HepG2 (cell line): ENCODE data around the gene KRTAP5-2. TPM values are rescaled to one million over a fixed set of nuclear protein-coding genes. Genes with fewer than 3 reads are reported as not detected.
"Not testable (repeated sequence)": the region's sequence is repeated elsewhere in the genome, so short reads cannot be mapped to it uniquely, and the experiment has no call there.

Source experiments
- ATAC-seq: fragments of 200-7000 bp; cut with Tn5 transposase; 3 replicates; pipeline ENCODE4 v1.9.1; 2020; ENCODE audit warnings: mild to moderate bottlenecking, moderate library complexity
- BruUV-seq: library from RNA; stranded (reverse); fragments of 400-500 nt; replicated peaks from 2 replicates; lab custom pipeline; 2021; lab: Mats Ljungman, UMichigan
- CTCF ChIA-PET: fragments of 300-600 bp; formaldehyde crosslinking; extraction: SDS; loops from one replicate; lab custom pipeline; 2021; ENCODE audit warnings: low total read pairs, inconsistent platforms, low intra/inter-chr PET ratio; lab: Yijun Ruan, JAX
- POLR2A ChIA-PET: fragments of 350-600 bp; sonication (Branson Sonifier 250); formaldehyde crosslinking; loops from one replicate; lab custom pipeline; 2020; ENCODE audit warnings: antibody characterized with exemption, inconsistent platforms; lab: Yijun Ruan, JAX
- DNase-seq: peaks from one replicate; pipeline ENCODE4 v3.0.0-alpha.2; 2015; ENCODE audit warnings: low spot score
- FAIRE-seq: peaks from 3 replicates; lab custom pipeline; 2011; peaks lifted over from hg19 to GRCh38; lab: Jason Lieb, UNC
- H2AFZ ChIP-seq: one replicate; pipeline ENCODE4 v1.6.1; 2011; ENCODE audit warnings: low read length, inconsistent platforms
- H3K27ac ChIP-seq: fragments of 300-600 bp; 3 replicates; pipeline ENCODE4 v1.8.0; 2011; ENCODE audit warnings: mixed run types, mild to moderate bottlenecking, mixed read lengths, low read length, inconsistent platforms; ENCODE audit not compliant: insufficient read depth; ENCODE audit errors: extremely low read length
- H3K27me3 ChIP-seq, 2 experiments: fragments of 200-600 bp in 1 of 2; 2 replicates in 1 of 2; 3 replicates in 1 of 2; pipeline versions ENCODE4 v1.6.0 to v1.8.0; 2011; ENCODE audit warnings: low read length in 2 of 2, mild to moderate bottlenecking in 2 of 2, moderate library complexity in 2 of 2, inconsistent platforms in 1 of 2; ENCODE audit not compliant: insufficient read depth in 2 of 2, control insufficient read depth in 1 of 2
- H3K36me3 ChIP-seq, 2 experiments: fragments of 200-600 bp in 1 of 2; replicated peaks in 1 of 2; 2 replicates in 1 of 2; 3 replicates in 1 of 2; pipeline versions ENCODE4 v1.5.1 to v1.8.0; 2011; ENCODE audit warnings: low read length in 2 of 2, inconsistent platforms in 1 of 2; ENCODE audit not compliant: insufficient read depth in 2 of 2, control insufficient read depth in 1 of 2
- H3K4me1 ChIP-seq: 2 replicates; pipeline ENCODE4 v1.5.1; 2012; ENCODE audit warnings: low read length, inconsistent platforms; ENCODE audit not compliant: insufficient read depth
- H3K4me2 ChIP-seq: 2 replicates; pipeline ENCODE4 v1.6.0; 2011; ENCODE audit warnings: low read depth, low read length, inconsistent platforms
- H3K4me3 ChIP-seq, 3 experiments: fragments of 200-600 bp in 1 of 3; sonication (generic), shearing (Covaris generic) in 1 of 3; replicated peaks in 1 of 3; 2 replicates each; pipeline ENCODE4 v1.5.1; 2011 to 2016; ENCODE audit warnings: low read length in 3 of 3, inconsistent platforms in 2 of 3, low read depth in 2 of 3, mild to moderate bottlenecking in 2 of 3, control low read depth in 1 of 3, mixed read lengths in 1 of 3; ENCODE audit not compliant: insufficient read depth in 1 of 3
- H3K79me2 ChIP-seq: one replicate; pipeline ENCODE4 v1.6.1; 2011; ENCODE audit warnings: low read length, inconsistent platforms; ENCODE audit not compliant: insufficient read depth
- H3K9ac ChIP-seq: 2 replicates; pipeline ENCODE4 v1.6.0; 2011; ENCODE audit warnings: mild to moderate bottlenecking, low read depth, low read length, inconsistent platforms; ENCODE audit not compliant: insufficient read depth
- H3K9me3 ChIP-seq: 2 replicates; pipeline ENCODE4 v1.5.1; 2012; ENCODE audit warnings: mild to moderate bottlenecking, low read length
- H4K20me1 ChIP-seq: 2 replicates; pipeline ENCODE4 v1.6.0; 2011; ENCODE audit warnings: inconsistent platforms, mild to moderate bottlenecking, low read length, moderate library complexity; ENCODE audit not compliant: insufficient read depth
- PAX8 ChIP-seq: sonication (generic); formaldehyde crosslinking; IDR thresholded peaks from 2 replicates; pipeline ENCODE4 v1.8.0; 2022; ENCODE audit warnings: mild to moderate bottlenecking, missing genetic modification reagents, borderline replicate concordance
- ZNF616 ChIP-seq: sonication (generic); formaldehyde crosslinking; IDR thresholded peaks from 2 replicates; pipeline ENCODE4 v1.5.0; 2020; ENCODE audit warnings: low read depth, mild to moderate bottlenecking, missing genetic modification reagents
- WGBS: methylation state at CpG from one replicate; pipeline ENCODE4 v1.1.6; 2017; ENCODE audit warnings: low lambda C conversion rate; 5-methylcytosine and 5-hydroxymethylcytosine counted together
- in situ Hi-C: cut with HindIII; loops from 2 replicates; pipeline ENCODE4 v1.10.0; 2017; ENCODE audit warnings: low pct_unique_long_range_greater_than_20kb; ENCODE audit not compliant: extremely low pct_ligation_motif_present
- intact Hi-C: fragments of 100-400 bp; cut with micrococcal nuclease; formaldehyde crosslinking; loops from one replicate; pipeline ENCODE4 v1.10.0; 2022; ENCODE audit not compliant: unreplicated experiment
- polyA plus RNA-seq, 8 experiments: library from polyadenylated mRNA; depleted of rRNA in 3 of 8; stranded (reverse) in 7 of 8; unstranded in 1 of 8; fragments of >200 nt; fragmentation: Illumina TruSeq in 4 of 8; extraction: Trizol in 4 of 8; gene quantifications; 2 replicates each; pipeline versions ENCODE4 v1.2.1 to v1.2.3, GENCODE V29; 2011 to 2016; ENCODE audit warnings: low read depth in 4 of 8, missing spikeins in 1 of 8, mixed read lengths in 1 of 8; ENCODE audit not compliant: insufficient read depth in 1 of 8
- total RNA-seq, 5 experiments: library from RNA; depleted of rRNA; stranded (reverse); fragments of >200 nt; fragmentation: Illumina TruSeq; extraction: Trizol; gene quantifications; 2 replicates each; pipeline ENCODE4 v1.2.3, GENCODE V29; 2016; ENCODE audit warnings: low read depth in 1 of 5

KRTAP5-2 gene
- total and polyA plus RNA-seq, 2 of the 13 experiments (the other 11 are each of a cell fraction or from before 2014, with no cell fraction given) = not detected

DNA sequence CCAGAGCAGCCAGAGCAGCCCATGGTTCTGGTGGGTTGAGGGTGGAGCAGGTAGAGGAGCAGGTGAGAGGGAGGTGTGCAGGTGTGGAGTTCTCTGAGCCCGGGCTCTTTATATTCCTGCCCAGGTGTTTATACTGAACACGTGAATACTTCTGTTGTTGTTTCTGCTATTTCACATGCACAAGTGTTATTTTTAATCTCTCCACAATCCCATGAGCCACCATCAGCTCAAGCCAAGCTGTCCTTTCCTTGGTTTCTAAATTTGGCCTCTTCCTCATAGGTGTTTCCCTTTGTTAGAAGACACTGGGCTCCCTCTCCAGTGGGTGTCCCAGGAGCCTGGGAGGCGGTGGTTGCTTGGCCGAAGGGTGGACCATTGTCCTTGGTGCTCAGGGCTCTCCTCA, 10.3 kb upstream of the KRTAP5-2 start, which contains the start of gene KRTAP5-3:
TSS of gene KRTAP5-3 (minus strand) at position 101 of the 400 bp plus-strand sequence. CDS start at position 23, 78 bp downstream.
- Histone ChIP-seq H3K4me1 (no peaks in the 10 kb centered on the region; the same call in 1 of the 2 replicates), H4K20me1 (no peaks in the 10 kb centered on the region), H3K4me3 (no peak within 1 kb of the TSS), H2AFZ (no peak within 1 kb of the TSS), H3K79me2 (no peaks in the 10 kb centered on the region)
- intact Hi-C loops = no loop called here
- TF ChIP-seq PAX8 = no peak
- TF ChIP-seq ZNF616 (CRISPR knock-in tag) = no peak
- TF ChIP-seq, all 625 proteins: peak for 0
- ChIA-PET CTCF (no interaction called here), POLR2A (no interaction called here)
- no peak within 1 kb of the TSS for H3K27ac ChIP-seq
- no TSS peak for BruUV-seq
- DNase-seq = no peak
- H3K36me3 ChIP-seq = no peaks in the 10 kb centered on the region
- no peak for FAIRE-seq
- peaks cover 2 to 41% of the 10 kb centered on the region in 2 experiments; a peak in 4 of 5 replicates for H3K27me3 ChIP-seq
- ATAC-seq = no peak
- H3K4me2 ChIP-seq = no peak within 1 kb of the TSS
- WGBS = 27% methylated on average over 4 of the region's 4 CpGs
- in situ Hi-C loops = no loop called here
- no peak within 1 kb of the TSS for H3K9ac ChIP-seq
- no peaks in the 10 kb centered on the region for H3K9me3 ChIP-seq

DNA sequence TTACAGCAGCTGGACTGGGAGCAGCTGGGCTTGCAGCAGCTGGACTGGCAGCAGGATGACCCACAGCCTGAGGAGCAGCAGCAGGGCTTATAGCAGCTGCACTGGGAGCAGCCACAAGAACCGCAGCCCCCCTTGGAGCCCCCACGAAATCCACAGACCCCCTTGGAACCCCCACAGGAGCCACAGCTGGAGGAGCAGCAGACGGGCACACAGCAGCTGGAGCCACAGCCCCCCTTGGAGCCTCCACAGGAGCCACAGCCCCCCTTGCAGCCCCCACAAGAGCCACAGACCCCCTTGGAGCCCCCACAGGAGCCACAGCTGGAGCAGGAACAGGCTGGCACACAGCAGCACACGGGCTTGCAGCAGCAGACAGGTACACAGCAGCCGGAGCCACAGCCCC, 9.8 kb upstream of the KRTAP5-2 start:
- CTCF ChIA-PET, in situ Hi-C loops, H3K9me3 ChIP-seq, BruUV-seq, H3K27ac ChIP-seq, H4K20me1 ChIP-seq, FAIRE-seq, DNase-seq, H3K36me3 ChIP-seq, ATAC-seq, H2AFZ ChIP-seq, intact Hi-C loops, POLR2A ChIA-PET, H3K4me2 ChIP-seq, H3K79me2 ChIP-seq, H3K4me3 ChIP-seq, H3K4me1 ChIP-seq, H3K9ac ChIP-seq: not testable (repeated sequence)
- WGBS = 0% methylated on average over 1 of the region's 5 CpGs
- H3K27me3 ChIP-seq = peaks cover 2 to 39% of the 10 kb centered on the region in 2 experiments; a peak in 4 of 5 replicates

DNA sequence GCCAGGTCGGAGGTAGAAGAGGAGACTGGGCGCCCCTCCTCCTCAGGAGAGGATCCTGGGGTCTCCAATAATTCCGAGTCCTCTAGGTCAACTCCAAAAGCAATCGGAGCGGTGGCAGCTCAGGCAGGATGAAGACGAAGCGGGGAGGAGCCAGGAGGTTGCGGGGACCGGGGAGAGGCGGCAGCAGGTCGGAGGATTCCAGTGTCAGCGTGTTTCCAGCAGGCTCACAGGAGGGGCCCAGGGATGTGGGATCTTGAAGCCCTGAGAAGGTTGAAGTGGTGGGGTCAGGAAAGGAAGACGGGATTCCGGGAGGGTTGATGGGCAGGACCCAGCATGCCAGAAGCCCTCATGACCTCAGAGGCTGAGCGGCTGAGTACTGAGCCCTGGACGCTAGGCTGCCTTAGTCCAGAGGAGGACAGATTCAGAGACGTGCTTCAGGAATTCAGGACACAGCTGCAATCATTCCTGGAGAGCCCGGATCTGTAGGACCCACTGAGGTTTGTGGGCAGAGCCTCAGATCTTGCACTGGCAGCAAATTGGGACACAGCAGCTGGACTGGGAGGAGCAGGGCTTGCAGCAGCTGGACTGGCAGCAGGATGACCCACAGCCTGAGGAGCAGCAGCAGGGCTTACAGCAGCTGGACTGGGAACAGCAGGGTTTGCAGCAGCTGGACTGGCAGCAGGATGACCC, 9.2 kb upstream of the KRTAP5-2 start:
- CTCF ChIA-PET, H3K27ac ChIP-seq, H3K79me2 ChIP-seq, H4K20me1 ChIP-seq, H3K4me3 ChIP-seq, in situ Hi-C loops, H3K36me3 ChIP-seq, FAIRE-seq, H3K4me2 ChIP-seq, H3K9ac ChIP-seq, intact Hi-C loops, BruUV-seq, POLR2A ChIA-PET, H3K4me1 ChIP-seq, DNase-seq, H3K9me3 ChIP-seq, H2AFZ ChIP-seq: not testable (repeated sequence)
- ATAC-seq = peak; percentile 43
- H3K27me3 ChIP-seq = peaks cover 2 to 38% of the 10 kb centered on the region in 2 experiments; a peak in 4 of 5 replicates
- 31% methylated on average over 16 of the region's 18 CpGs for WGBS

DNA sequence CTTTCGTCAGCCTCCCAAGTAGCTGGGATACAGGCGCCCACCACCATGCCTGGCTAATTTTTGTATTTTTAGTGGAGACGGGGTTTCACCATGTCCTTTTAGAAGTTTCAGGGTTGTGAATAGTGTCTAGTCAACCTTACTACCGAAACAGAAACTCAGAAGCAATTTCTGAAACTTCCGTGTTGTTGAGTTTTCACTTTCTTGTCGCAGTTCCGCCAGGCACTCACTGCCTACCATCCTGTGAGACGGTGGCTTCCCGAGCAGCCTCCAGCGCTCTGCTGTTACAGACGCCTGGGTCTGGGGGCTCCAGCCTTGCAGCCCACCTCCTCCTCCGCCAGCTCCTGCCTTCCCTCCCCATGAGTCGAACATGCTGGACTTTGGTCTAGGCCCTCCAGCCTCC, 7.8 kb upstream of the KRTAP5-2 start:
- FAIRE-seq, H3K79me2 ChIP-seq, H3K4me1 ChIP-seq, H3K9me3 ChIP-seq, H3K27ac ChIP-seq, in situ Hi-C loops, CTCF ChIA-PET, ATAC-seq, intact Hi-C loops, H4K20me1 ChIP-seq, POLR2A ChIA-PET, H3K4me2 ChIP-seq, DNase-seq, H3K9ac ChIP-seq, H2AFZ ChIP-seq, BruUV-seq, H3K4me3 ChIP-seq, H3K36me3 ChIP-seq: not testable (repeated sequence)
- H3K27me3 ChIP-seq = peaks cover 2 to 31% of the 10 kb centered on the region in 2 experiments; a peak in 4 of 5 replicates
- 62% methylated on average over 13 of the region's 13 CpGs for WGBS
